GM10266 (cell line): ENCODE data around the gene TBX20.

Source experiments
- DNase-seq: peaks from one replicate; pipeline ENCODE4 v3.0.0; 2012; ENCODE audit errors: extremely low spot score
- CTCF ChIP-seq: IDR thresholded peaks from 2 replicates; pipeline ENCODE4 v1.5.1; 2012; ENCODE audit warnings: mild to moderate bottlenecking, low read depth; ENCODE audit not compliant: control insufficient read depth, insufficient read depth; ENCODE audit errors: missing control alignments

TBX20 gene

GRCh38 chr7:35253710-35254495, at the start of gene TBX20:
Gene TBX20, minus strand, starts transcription at chr7:35254100. Its CDS starts 480 bp downstream, at chr7:35253620.
- no peak for TF ChIP-seq CTCF
- DNase-seq, result no peak

GRCh38 chr7:35289376-35289775, 35.5 kb upstream of the TBX20 start:
- DNase-seq, result no peak
- TF ChIP-seq CTCF, result no peak

GRCh38 chr7:35286986-35287385, 33.1 kb upstream of the TBX20 start:
- no peak for TF ChIP-seq CTCF
- no peak for DNase-seq

GRCh38 chr7:35286422-35286821, 32.5 kb upstream of the TBX20 start:
- TF ChIP-seq CTCF, result no peak
- no peak for DNase-seq

- DNase-seq, result no peak
- no peak for TF ChIP-seq CTCF
These were observed 31.9 kb upstream of the TBX20 start for GRCh38 chr7:35285799-35286198.

GRCh38 chr7:35280902-35281301, 27.0 kb upstream of the TBX20 start:
- DNase-seq, result no peak

More at GRCh38 chr7:35280902-35281301, 27.0 kb upstream of the TBX20 start:
- TF ChIP-seq CTCF, result no peak
